B cell (primary cell): ENCODE measurements around the gene HYAL1.

Experiments
- EZH2 ChIP-seq: IDR thresholded peaks from 2 replicates; pipeline ENCODE4 v1.6.1; 2012; ENCODE audit warnings: borderline replicate concordance, low read depth, mild to moderate bottlenecking, moderate library complexity, low read length; ENCODE audit not compliant: insufficient read depth, poor library complexity, severe bottlenecking
- TF ChIP-seq, protein P1 (sequence below): fragments of 200-600 bp; IDR thresholded peaks from one replicate; pipeline ENCODE4 v1.8.0; 2022; ENCODE audit warnings: antibody characterized with exemption, mild to moderate bottlenecking

DNA sequence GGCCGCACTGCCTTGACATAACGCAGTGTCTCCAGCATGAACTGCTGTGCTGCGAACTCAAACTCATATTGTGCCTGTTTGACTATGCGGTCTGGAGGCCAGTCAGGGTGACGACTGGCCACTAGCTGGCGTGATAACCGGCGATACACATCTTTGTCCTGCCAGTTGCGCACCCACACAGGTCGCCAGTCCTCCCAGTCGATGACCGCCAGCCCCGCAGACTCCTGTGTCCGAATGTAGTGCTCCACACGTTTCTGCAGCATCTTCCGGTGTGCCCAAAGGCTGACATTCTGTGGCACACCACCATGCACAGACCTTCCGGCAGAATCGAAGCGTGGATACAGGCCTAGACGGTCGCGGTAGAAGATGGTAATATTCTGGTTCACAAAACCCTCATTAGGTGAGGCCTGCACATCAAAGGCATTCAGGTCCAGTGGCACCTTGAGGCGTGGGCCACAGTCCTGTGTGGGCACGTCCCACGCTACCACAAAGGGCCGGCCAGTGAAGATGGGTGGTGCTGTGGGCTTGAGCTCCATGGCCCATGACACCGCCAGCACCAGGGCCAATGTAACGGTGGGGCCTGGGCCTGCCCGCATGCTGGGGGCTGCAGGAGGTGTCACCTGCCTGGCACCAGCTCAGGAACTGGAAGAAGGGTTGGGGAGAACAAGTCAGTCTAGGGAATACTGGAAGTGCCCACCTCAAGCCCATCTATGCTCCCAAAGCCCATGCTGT lies 16.7 kb upstream of the HYAL1 start:
- TF ChIP-seq, protein P1, sequence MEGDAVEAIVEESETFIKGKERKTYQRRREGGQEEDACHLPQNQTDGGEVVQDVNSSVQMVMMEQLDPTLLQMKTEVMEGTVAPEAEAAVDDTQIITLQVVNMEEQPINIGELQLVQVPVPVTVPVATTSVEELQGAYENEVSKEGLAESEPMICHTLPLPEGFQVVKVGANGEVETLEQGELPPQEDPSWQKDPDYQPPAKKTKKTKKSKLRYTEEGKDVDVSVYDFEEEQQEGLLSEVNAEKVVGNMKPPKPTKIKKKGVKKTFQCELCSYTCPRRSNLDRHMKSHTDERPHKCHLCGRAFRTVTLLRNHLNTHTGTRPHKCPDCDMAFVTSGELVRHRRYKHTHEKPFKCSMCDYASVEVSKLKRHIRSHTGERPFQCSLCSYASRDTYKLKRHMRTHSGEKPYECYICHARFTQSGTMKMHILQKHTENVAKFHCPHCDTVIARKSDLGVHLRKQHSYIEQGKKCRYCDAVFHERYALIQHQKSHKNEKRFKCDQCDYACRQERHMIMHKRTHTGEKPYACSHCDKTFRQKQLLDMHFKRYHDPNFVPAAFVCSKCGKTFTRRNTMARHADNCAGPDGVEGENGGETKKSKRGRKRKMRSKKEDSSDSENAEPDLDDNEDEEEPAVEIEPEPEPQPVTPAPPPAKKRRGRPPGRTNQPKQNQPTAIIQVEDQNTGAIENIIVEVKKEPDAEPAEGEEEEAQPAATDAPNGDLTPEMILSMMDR: no peak
- TF ChIP-seq EZH2: no peak
